Kidney glomerular epithelial cell (primary cell): Measurements from ENCODE around the gene TXNL4B.
"Not testable (repeated sequence)": the region's sequence is repeated elsewhere in the genome, so short reads cannot be mapped to it uniquely, and the experiment has no call there.

Source experiments
- DNase-seq: peaks from one replicate; lab custom pipeline; 2025; lab: John Stamatoyannopoulos, UW

TXNL4B gene

GRCh38 chr16:72073560-72074230 is 19.7 kb downstream of the TXNL4B start:
- no peak for DNase-seq

GRCh38 chr16:72072514-72073342 is 20.7 kb downstream of the TXNL4B start:
- DNase-seq: no peak

GRCh38 chr16:72068930-72069329 is 24.5 kb downstream of the TXNL4B start:
- DNase-seq: no peak

- peak; percentile 35 for DNase-seq
Observed at GRCh38 chr16:72066747-72067146, 26.7 kb downstream of the TXNL4B start.

GRCh38 chr16:72064361-72064894 is 29.0 kb downstream of the TXNL4B start:
- DNase-seq: no peak

- DNase-seq: no peak
Observed at GRCh38 chr16:72061564-72061963, 31.9 kb downstream of the TXNL4B start.

DNA sequence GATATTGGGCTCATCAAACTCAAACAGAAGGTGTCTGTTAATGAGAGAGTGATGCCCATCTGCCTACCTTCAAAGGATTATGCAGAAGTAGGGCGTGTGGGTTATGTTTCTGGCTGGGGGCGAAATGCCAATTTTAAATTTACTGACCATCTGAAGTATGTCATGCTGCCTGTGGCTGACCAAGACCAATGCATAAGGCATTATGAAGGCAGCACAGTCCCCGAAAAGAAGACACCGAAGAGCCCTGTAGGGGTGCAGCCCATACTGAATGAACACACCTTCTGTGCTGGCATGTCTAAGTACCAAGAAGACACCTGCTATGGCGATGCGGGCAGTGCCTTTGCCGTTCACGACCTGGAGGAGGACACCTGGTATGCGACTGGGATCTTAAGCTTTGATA is 33.0 kb downstream of the TXNL4B start:
- DNase-seq: no peak

- DNase-seq: not testable (repeated sequence)
Observed at GRCh38 chr16:72059060-72059459, 34.4 kb downstream of the TXNL4B start.

GRCh38 chr16:72057313-72057712 is 36.1 kb downstream of the TXNL4B start:
- not testable (repeated sequence) for DNase-seq

DNA sequence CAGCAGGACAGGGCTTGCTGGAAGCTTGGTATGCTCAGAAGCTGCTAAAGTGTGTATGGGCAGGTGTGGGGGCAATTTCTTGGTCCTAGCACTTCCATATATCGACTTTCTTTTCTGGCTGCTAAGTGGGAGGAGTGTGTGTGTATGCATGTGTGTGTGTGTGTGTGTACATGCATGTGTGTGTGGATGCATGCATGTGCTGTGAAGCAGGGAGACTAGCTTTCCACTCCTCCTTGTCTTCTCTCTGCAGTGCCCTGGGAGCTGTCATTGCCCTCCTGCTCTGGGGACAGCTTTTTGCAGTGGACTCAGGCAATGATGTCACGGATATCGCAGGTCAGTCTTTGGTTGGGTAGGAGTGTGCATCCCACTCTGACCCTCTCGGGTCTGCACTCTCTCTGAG is 37.5 kb downstream of the TXNL4B start:
- no peak for DNase-seq

DNA sequence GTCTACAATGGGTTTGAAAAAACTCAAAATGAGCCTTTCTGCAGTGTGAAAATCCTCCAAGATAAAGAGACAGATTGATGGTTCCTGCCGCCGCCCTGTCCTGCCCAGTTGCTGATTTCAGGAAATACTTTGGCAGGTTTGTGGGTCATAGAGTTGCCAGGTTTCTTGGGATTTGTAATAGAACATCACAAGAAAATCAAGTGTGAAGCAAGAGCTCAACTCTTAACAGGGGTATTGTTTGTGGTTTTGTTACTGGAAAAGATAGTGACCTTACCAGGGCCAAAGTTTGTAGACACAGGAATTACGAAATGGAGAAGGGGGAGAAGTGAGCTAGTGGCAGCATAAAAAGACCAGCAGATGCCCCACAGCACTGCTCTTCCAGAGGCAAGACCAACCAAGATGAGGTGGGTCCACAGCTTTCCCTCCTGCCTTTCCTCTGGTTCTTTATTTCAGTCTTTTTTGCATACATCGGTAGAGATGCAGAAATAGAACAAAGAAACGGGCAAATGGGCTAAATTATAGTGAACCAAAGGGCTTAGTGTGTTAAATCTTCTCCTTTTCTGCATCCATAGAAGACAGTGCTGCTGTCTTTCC is 39.1 kb downstream of the TXNL4B start, which contains the start of gene HP:
TSS of gene HP (plus strand) at position 252 of the 594 bp plus-strand sequence. CDS start at position 400, 148 bp downstream.
- not testable (repeated sequence) for DNase-seq

DNA sequence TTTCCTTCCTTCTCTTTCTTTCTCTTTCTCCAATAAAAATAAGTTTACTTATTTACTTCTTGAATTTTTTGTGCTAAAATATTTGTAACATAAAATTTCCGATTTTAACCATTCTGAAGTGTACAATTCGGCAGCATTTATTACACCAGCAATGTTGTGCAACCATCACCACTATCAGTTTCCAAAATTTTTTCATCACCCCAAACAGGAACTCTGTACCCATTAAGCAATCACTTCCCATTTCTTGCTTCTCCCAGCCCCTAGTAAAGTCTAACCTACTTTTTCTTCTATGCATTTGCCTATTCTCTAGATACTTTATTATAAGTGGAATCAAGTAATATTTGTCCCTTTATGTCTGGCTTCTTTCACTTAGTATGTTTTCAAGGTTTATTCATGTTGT is 41.6 kb downstream of the TXNL4B start:
- DNase-seq: no peak

- DNase-seq: no peak
Observed at GRCh38 chr16:72050769-72051464, 42.5 kb downstream of the TXNL4B start.

- no peak for DNase-seq
Observed at GRCh38 chr16:72049110-72049509, 44.3 kb downstream of the TXNL4B start.

- DNase-seq: no peak
Observed at GRCh38 chr16:72044825-72045359, 48.5 kb downstream of the TXNL4B start.

DNA sequence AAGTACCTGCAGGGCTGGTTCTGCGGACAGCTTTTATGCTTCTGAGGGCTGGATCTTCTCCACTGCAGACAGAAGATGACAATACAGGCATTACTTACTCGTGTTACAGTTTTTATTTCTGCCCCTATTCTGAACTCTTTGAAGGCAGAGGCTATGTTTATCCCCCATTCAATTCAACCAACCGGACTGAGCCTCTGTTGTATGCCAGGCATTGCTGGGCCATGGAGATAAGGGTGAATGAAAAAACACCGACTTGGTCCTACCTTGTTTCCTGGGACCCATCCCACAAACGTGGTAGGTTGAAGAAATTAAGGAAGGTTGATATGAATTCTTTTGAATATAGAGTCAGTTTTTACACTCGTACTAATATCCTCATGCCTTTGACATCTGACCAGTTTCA is 49.1 kb downstream of the TXNL4B start:
- no peak for DNase-seq

DNA sequence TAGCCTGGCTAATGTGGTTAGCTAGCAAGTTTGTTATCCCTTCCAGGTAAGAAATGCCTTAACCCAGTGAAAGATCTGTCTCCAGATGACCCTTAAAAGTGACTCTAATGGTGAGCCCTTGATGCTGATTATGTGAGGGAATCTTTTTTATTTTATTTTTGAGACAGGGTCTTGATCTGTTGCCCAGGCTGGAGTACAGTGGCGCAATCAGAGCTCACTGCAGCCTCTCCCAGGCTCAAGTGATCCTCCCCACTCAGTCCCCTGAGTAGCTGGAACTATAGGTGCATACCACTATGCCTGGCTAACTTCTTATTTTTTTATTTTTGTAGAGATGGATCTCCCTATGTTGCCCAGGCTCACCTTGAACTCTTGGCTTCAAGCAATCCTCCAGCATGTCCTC is 49.9 kb downstream of the TXNL4B start:
- no peak for DNase-seq

- no peak for DNase-seq
Observed at GRCh38 chr16:72043058-72043457, 50.4 kb downstream of the TXNL4B start.

DNA sequence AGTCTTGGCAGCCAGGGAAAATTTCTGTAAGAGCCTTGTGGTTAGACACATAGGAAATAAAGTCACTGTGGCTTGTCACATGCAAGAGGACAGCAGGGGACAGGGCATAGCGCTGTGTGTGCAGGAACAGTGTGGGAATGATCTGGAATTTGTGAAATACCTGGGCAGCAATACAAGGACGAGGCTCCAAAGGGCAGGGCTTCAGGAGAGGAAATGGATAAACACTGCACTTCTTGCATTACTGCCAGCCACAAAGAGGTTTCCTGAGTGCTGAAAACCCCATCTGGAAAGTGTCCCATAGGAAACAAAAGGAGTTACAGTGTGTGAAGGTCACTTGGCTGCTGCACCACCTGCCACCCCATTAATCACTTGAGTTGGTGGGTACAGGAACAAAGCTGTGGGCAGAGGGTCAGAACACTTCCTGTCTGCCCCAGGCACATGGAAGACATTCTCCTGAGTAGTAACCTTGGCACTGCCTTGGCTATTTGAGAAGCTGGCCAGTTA is 51.2 kb downstream of the TXNL4B start:
- DNase-seq: no peak

DNA sequence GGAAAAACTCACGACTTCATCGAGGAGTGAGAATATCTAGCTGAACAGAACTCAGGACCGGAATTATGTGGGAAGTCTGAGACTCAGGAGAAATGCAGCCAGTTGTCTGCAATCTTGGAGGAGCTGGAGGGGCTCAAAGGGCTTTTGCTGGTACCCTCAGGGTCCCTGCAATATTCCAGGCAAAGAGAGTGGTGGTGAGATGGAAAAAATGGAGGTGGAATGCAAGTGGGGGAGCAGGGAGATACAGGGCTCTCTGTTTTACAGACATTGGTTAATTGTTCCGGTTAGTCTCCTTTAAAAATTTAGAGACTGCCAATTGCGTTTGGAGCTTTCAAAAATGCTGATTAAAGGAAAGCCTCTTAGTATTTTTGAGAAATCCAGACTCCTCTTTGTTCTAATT is 57.3 kb downstream of the TXNL4B start:
- no peak for DNase-seq
